GM19468 (cell line): ENCODE measurements around the gene DPY19L3.
A peak's percentile ranks its signal among the peaks of the same experiment; 100 is the strongest.
"Not testable (repeated sequence)": the region's sequence is repeated elsewhere in the genome, so short reads cannot be mapped to it uniquely, and the experiment has no call there.

ENCODE experiments used
- ATAC-seq: cut with Tn5 transposase; IDR thresholded peaks from one replicate; pipeline ENCODE4 v1.9.1; 2021; ENCODE audit warnings: mild to moderate bottlenecking, moderate library complexity, moderate number of reproducible peaks; ENCODE audit not compliant: unreplicated experiment; ENCODE audit errors: extremely low read depth

Gene DPY19L3

GRCh38 chr19:32437096-32437495 lies 31.5 kb downstream of the DPY19L3 start:
- no peak for ATAC-seq

GRCh38 chr19:32438751-32439150 lies 33.2 kb downstream of the DPY19L3 start:
- no peak for ATAC-seq

GRCh38 chr19:32442650-32443049 lies 37.1 kb downstream of the DPY19L3 start:
- ATAC-seq = no peak

- ATAC-seq = not testable (repeated sequence)
Observed at GRCh38 chr19:32447534-32447933, 42.0 kb downstream of the DPY19L3 start.

GRCh38 chr19:32448026-32448425 lies 42.5 kb downstream of the DPY19L3 start:
- no peak for ATAC-seq

- ATAC-seq = no peak
Observed at GRCh38 chr19:32450217-32450616, 44.6 kb downstream of the DPY19L3 start.

- ATAC-seq = no peak
Observed at GRCh38 chr19:32453736-32454135, 48.2 kb downstream of the DPY19L3 start.

GRCh38 chr19:32456406-32456805 lies 50.8 kb downstream of the DPY19L3 start:
- ATAC-seq = no peak

GRCh38 chr19:32457571-32458158 lies 52.1 kb downstream of the DPY19L3 start:
- ATAC-seq = no peak

GRCh38 chr19:32458500-32459123 lies 53.0 kb downstream of the DPY19L3 start:
- ATAC-seq = peak; percentile 84

- no peak for ATAC-seq
Observed at GRCh38 chr19:32459204-32459865, 53.8 kb downstream of the DPY19L3 start.

GRCh38 chr19:32460476-32460875 lies 54.9 kb downstream of the DPY19L3 start:
- ATAC-seq = no peak

GRCh38 chr19:32464279-32464678 lies 58.7 kb downstream of the DPY19L3 start:
- ATAC-seq = no peak

- ATAC-seq = no peak
Observed at GRCh38 chr19:32465176-32465575, 59.6 kb downstream of the DPY19L3 start.

- ATAC-seq = no peak
Observed at GRCh38 chr19:32469795-32470194, 64.2 kb downstream of the DPY19L3 start.

GRCh38 chr19:32471095-32471494 lies 65.5 kb downstream of the DPY19L3 start:
- ATAC-seq = no peak

- ATAC-seq = no peak
Observed at GRCh38 chr19:32471811-32472210, 66.2 kb downstream of the DPY19L3 start.

- ATAC-seq = no peak
Observed at GRCh38 chr19:32475141-32476031, 69.8 kb downstream of the DPY19L3 start.

GRCh38 chr19:32476032-32476350 lies 70.4 kb downstream of the DPY19L3 start:
- ATAC-seq = no peak

GRCh38 chr19:32480321-32480720 lies 74.8 kb downstream of the DPY19L3 start:
- ATAC-seq = no peak

- no peak for ATAC-seq
Observed at GRCh38 chr19:32483574-32483973, 78.0 kb downstream of the DPY19L3 start.
